ENCODE data around the gene PRKAR2B.

The PRKAR2B gene

GRCh38 chr7:107109955-107110354 is 65.5 kb downstream of the PRKAR2B start:
- TF ChIP-seq POU6F1 (CRISPR knock-in tag; IDR thresholded peaks at IDR 0.05; ENCODE audit: borderline replicate concordance, low read depth) (no peak), RARB (CRISPR knock-in tag; IDR thresholded peaks at IDR 0.05) (no peak), OSR1 (CRISPR knock-in tag; IDR thresholded peaks at IDR 0.05) (no peak), BACH2 (CRISPR knock-in tag; IDR thresholded peaks at IDR 0.05; ENCODE audit: borderline replicate concordance) (no peak), ZFP3 (CRISPR knock-in tag; IDR thresholded peaks at IDR 0.05) (no peak)
- ATAC-seq = no peak

- no peak for ATAC-seq
- TF ChIP-seq ZFP3 (CRISPR knock-in tag; IDR thresholded peaks at IDR 0.05) = no peak
- no peak for TF ChIP-seq ESRRG (CRISPR knock-in tag; IDR thresholded peaks at IDR 0.05)
Measured at GRCh38 chr7:107111196-107111595, 66.7 kb downstream of the PRKAR2B start.

- no peak for ATAC-seq
- TF ChIP-seq ZNF8 (CRISPR knock-in tag; IDR thresholded peaks at IDR 0.05) = no peak
- no peak for TF ChIP-seq POU6F1 (CRISPR knock-in tag; IDR thresholded peaks at IDR 0.05; ENCODE audit: borderline replicate concordance, low read depth)
- no peak for TF ChIP-seq CREB5 (CRISPR knock-in tag; IDR thresholded peaks at IDR 0.05; ENCODE audit: low read depth)
Measured at GRCh38 chr7:107113866-107114265, 69.4 kb downstream of the PRKAR2B start.

GRCh38 chr7:107115114-107115513 is 70.6 kb downstream of the PRKAR2B start:
- no peak for ATAC-seq

More at GRCh38 chr7:107115114-107115513, 70.6 kb downstream of the PRKAR2B start:
- TF ChIP-seq PATZ1 (CRISPR knock-in tag; IDR thresholded peaks at IDR 0.05; ENCODE audit: borderline replicate concordance) = no peak
- no peak for TF ChIP-seq ZFP3 (CRISPR knock-in tag; IDR thresholded peaks at IDR 0.05)
- no peak for TF ChIP-seq SNAI2 (CRISPR knock-in tag; IDR thresholded peaks at IDR 0.05)
- no peak for TF ChIP-seq ARNTL (CRISPR knock-in tag; IDR thresholded peaks at IDR 0.05; ENCODE audit: borderline replicate concordance, low read depth)
- TF ChIP-seq OSR1 (CRISPR knock-in tag; IDR thresholded peaks at IDR 0.05) = no peak
- no peak for TF ChIP-seq PPARA (CRISPR knock-in tag; IDR thresholded peaks at IDR 0.05; ENCODE audit: borderline replicate concordance)
- no peak for TF ChIP-seq ZNF8 (CRISPR knock-in tag; IDR thresholded peaks at IDR 0.05)
- TF ChIP-seq ZC3H10 (CRISPR knock-in tag; IDR thresholded peaks at IDR 0.05) = no peak
- no peak for TF ChIP-seq TCF4 (CRISPR knock-in tag; IDR thresholded peaks at IDR 0.05; ENCODE audit: borderline replicate concordance)
- TF ChIP-seq ISL1 (CRISPR knock-in tag; IDR thresholded peaks at IDR 0.05) = no peak
- TF ChIP-seq TSHZ2 (CRISPR knock-in tag; IDR thresholded peaks at IDR 0.05) = no peak
- no peak for TF ChIP-seq CSDC2 (CRISPR knock-in tag; IDR thresholded peaks at IDR 0.05)
- no peak for TF ChIP-seq ZFP30 (CRISPR knock-in tag; IDR thresholded peaks at IDR 0.05)
- no peak for TF ChIP-seq TOX (CRISPR knock-in tag; IDR thresholded peaks at IDR 0.05; ENCODE audit: borderline replicate concordance)
- no peak for TF ChIP-seq POU6F1 (CRISPR knock-in tag; IDR thresholded peaks at IDR 0.05; ENCODE audit: borderline replicate concordance, low read depth)
- no peak for TF ChIP-seq ZNF70 (CRISPR knock-in tag; IDR thresholded peaks at IDR 0.05)
- no peak for TF ChIP-seq RARB (CRISPR knock-in tag; IDR thresholded peaks at IDR 0.05)
- no peak for TF ChIP-seq GLIS3 (CRISPR knock-in tag; IDR thresholded peaks at IDR 0.05)
- TF ChIP-seq BACH2 (CRISPR knock-in tag; IDR thresholded peaks at IDR 0.05; ENCODE audit: borderline replicate concordance) = no peak
